OCI-LY1 (cell line): ENCODE measurements around the gene SLC4A5.

Experiments
- H2AFZ ChIP-seq: fragments of 200-600 bp; sonication (generic), shearing (Covaris generic); 2 replicates; pipeline ENCODE4 v1.6.0; 2014; ENCODE audit warnings: antibody characterized with exemption, mild to moderate bottlenecking, low read length
- H3F3A ChIP-seq: fragments of 200-600 bp; sonication (generic), shearing (Covaris generic); 2 replicates; pipeline ENCODE4 v1.6.0; 2014; ENCODE audit warnings: mild to moderate bottlenecking, antibody characterized with exemption, low read length, moderate library complexity; ENCODE audit not compliant: insufficient read depth
- H3K27ac ChIP-seq: fragments of 200-600 bp; sonication (generic); 2 replicates; pipeline ENCODE4 v1.5.1; 2014; ENCODE audit warnings: low read length, mixed run types, mild to moderate bottlenecking, low read depth; ENCODE audit not compliant: poor library complexity, severe bottlenecking
- H3K27me3 ChIP-seq: fragments of 200-600 bp; sonication (generic); 2 replicates; pipeline ENCODE4 v1.6.0; 2014; ENCODE audit warnings: antibody characterized with exemption, mild to moderate bottlenecking, low read length, moderate library complexity; ENCODE audit not compliant: insufficient read depth
- H3K36me3 ChIP-seq: fragments of 200-600 bp; sonication (generic); 2 replicates; pipeline ENCODE4 v1.6.1; 2014; ENCODE audit warnings: mild to moderate bottlenecking, antibody characterized with exemption, low read length, moderate library complexity, mixed read lengths; ENCODE audit not compliant: insufficient read depth
- H3K4me1 ChIP-seq: fragments of 200-600 bp; sonication (generic); 2 replicates; pipeline ENCODE4 v1.5.1; 2014; ENCODE audit warnings: mild to moderate bottlenecking, low read length, moderate library complexity; ENCODE audit not compliant: insufficient read depth, severe bottlenecking
- H3K4me2 ChIP-seq: fragments of 200-600 bp; sonication (generic), shearing (Covaris generic); 2 replicates; pipeline ENCODE4 v1.6.1; 2014; ENCODE audit warnings: low read length
- H3K4me3 ChIP-seq: fragments of 200-600 bp; sonication (generic); 2 replicates; pipeline ENCODE4 v1.5.1; 2014; ENCODE audit warnings: low read length, low read depth, mild to moderate bottlenecking, mixed read lengths; ENCODE audit not compliant: poor library complexity, severe bottlenecking
- H3K79me2 ChIP-seq: fragments of 200-600 bp; shearing (Covaris generic); 2 replicates; pipeline ENCODE4 v1.6.1; 2016; ENCODE audit warnings: mixed run types, low read length, mixed read lengths; ENCODE audit not compliant: insufficient read depth
- H3K9ac ChIP-seq: fragments of 200-600 bp; sonication (generic), shearing (Covaris generic); 2 replicates; pipeline ENCODE4 v1.6.1; 2014; ENCODE audit warnings: mild to moderate bottlenecking, low read length, mixed read lengths
- H3K9me2 ChIP-seq: fragments of 200-600 bp; sonication (generic), shearing (Covaris generic); 2 replicates; pipeline ENCODE4 v1.6.1; 2014; ENCODE audit warnings: low read depth, mild to moderate bottlenecking, low read length, mixed read lengths
- H3K9me3 ChIP-seq: fragments of 200-600 bp; shearing (Covaris generic); 2 replicates; pipeline ENCODE4 v1.6.1; 2014; ENCODE audit warnings: low read length, mixed read lengths
- H4K20me1 ChIP-seq: fragments of 200-600 bp; sonication (generic), shearing (Covaris generic); 2 replicates; pipeline ENCODE4 v1.6.0; 2016; ENCODE audit warnings: mild to moderate bottlenecking, low read length; ENCODE audit not compliant: insufficient read depth
- EZH2 ChIP-seq: fragments of 200-600 bp; sonication (generic), shearing (Covaris generic); IDR thresholded peaks from 2 replicates; pipeline ENCODE4 v1.8.0; 2017; ENCODE audit warnings: borderline replicate concordance, mixed run types, mild to moderate bottlenecking, antibody characterized with exemption, low read length, moderate library complexity, mixed read lengths
- TF ChIP-seq, protein P1 (sequence below): fragments of 200-600 bp; sonication (generic), shearing (Covaris generic); IDR thresholded peaks from 2 replicates; pipeline ENCODE4 v1.5.1; 2017; ENCODE audit warnings: mild to moderate bottlenecking, antibody characterized with exemption, low read length, moderate library complexity, mixed read lengths

SLC4A5 gene

DNA sequence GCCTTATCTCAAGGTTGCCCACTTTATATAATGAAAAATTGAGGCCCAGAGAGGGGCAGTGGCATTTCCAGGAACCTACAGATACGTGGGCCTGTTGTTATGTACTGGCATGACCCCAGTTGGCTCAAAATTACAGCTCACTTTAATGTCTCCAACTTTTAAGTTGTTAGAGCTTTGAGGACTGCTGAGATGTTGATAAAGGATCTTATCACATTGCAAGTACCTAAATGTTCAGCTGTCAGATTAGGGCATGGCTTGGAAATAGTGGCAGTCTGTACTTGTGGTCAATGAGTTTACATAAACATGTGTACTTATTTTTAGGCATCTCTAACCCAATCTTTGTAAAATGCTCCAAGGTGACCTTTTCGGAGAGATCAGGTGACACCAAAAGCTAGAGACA, 14.6 kb downstream of the SLC4A5 start:
- H3K9me2 ChIP-seq, result no peaks in the 10 kb centered on the region
- no peaks in the 10 kb centered on the region for H3F3A ChIP-seq
- no peaks in the 10 kb centered on the region for H3K27me3 ChIP-seq
- no peak overlapping the region for H3K9ac ChIP-seq
- no peak overlapping the region for H2AFZ ChIP-seq
- no peaks in the 10 kb centered on the region for H3K79me2 ChIP-seq
- H4K20me1 ChIP-seq, result no peaks in the 10 kb centered on the region
- H3K36me3 ChIP-seq, result no peaks in the 10 kb centered on the region
- no peak overlapping the region for H3K4me3 ChIP-seq
- no peak overlapping the region for H3K27ac ChIP-seq
- no peaks in the 10 kb centered on the region for H3K4me1 ChIP-seq
- no peak overlapping the region for H3K4me2 ChIP-seq
- H3K9me3 ChIP-seq, result no peaks in the 10 kb centered on the region
- no peak for TF ChIP-seq EZH2
- TF ChIP-seq, protein P1, sequence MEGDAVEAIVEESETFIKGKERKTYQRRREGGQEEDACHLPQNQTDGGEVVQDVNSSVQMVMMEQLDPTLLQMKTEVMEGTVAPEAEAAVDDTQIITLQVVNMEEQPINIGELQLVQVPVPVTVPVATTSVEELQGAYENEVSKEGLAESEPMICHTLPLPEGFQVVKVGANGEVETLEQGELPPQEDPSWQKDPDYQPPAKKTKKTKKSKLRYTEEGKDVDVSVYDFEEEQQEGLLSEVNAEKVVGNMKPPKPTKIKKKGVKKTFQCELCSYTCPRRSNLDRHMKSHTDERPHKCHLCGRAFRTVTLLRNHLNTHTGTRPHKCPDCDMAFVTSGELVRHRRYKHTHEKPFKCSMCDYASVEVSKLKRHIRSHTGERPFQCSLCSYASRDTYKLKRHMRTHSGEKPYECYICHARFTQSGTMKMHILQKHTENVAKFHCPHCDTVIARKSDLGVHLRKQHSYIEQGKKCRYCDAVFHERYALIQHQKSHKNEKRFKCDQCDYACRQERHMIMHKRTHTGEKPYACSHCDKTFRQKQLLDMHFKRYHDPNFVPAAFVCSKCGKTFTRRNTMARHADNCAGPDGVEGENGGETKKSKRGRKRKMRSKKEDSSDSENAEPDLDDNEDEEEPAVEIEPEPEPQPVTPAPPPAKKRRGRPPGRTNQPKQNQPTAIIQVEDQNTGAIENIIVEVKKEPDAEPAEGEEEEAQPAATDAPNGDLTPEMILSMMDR, result no peak

DNA sequence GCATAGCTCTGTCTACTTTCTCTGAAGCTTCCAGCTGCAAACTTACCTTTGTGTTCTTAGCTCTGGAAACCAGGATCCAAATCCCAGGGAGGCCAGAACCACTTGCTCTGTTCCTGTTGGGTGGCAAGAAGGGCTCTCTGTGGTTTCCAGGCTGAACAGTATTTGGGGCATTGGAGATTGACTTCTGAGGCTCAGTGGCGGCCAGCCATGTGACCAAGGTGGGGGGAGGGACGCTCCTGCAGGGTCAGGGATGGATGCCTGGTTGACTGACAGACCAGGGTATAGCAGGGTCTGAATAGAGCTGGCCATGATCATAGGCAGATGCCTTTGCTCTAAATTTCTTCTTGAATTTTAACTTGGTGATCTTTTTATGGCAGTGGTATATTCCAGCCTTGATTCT, 15.1 kb downstream of the SLC4A5 start:
- Histone ChIP-seq H3K27ac (no peak overlapping the region), H3F3A (no peaks in the 10 kb centered on the region), H3K27me3 (no peaks in the 10 kb centered on the region), H3K4me1 (no peaks in the 10 kb centered on the region), H3K4me3 (no peak overlapping the region), H3K9me2 (no peaks in the 10 kb centered on the region), H3K9ac (no peak overlapping the region), H3K4me2 (no peak overlapping the region), H4K20me1 (no peaks in the 10 kb centered on the region), H3K79me2 (no peaks in the 10 kb centered on the region), H2AFZ (no peak overlapping the region), H3K36me3 (no peaks in the 10 kb centered on the region), H3K9me3 (no peaks in the 10 kb centered on the region)
- TF ChIP-seq, protein P1, result no peak
- TF ChIP-seq EZH2, result no peak

DNA sequence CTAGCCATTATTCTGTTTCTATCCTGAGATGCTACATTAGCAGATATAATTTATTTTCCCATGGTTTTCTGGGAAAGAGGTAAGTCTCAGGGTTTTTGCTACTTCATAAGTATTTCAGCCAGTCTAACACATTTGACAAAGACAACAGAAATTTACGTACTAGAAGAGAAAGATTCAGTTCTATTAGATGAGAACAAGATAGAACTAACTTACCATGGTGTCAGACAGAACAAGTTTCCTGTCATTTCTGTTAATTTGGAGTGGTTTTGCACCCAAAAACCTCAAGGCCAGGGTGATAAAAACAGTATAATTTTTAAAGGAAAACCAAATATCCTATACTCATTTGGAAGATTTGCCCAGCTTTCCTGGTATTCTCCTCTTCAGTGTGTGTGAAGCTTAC, 15.6 kb downstream of the SLC4A5 start:
- H2AFZ ChIP-seq, result no peak overlapping the region
- no peaks in the 10 kb centered on the region for H3K36me3 ChIP-seq
- H3K27me3 ChIP-seq, result no peaks in the 10 kb centered on the region
- no peaks in the 10 kb centered on the region for H3F3A ChIP-seq
- no peaks in the 10 kb centered on the region for H4K20me1 ChIP-seq
- no peaks in the 10 kb centered on the region for H3K4me1 ChIP-seq
- H3K79me2 ChIP-seq, result no peaks in the 10 kb centered on the region
- TF ChIP-seq EZH2, result no peak
- TF ChIP-seq, protein P1, result no peak
- no peaks in the 10 kb centered on the region for H3K9me3 ChIP-seq
- H3K9ac ChIP-seq, result no peak overlapping the region
- no peak overlapping the region for H3K4me2 ChIP-seq
- no peak overlapping the region for H3K4me3 ChIP-seq
- no peak overlapping the region for H3K27ac ChIP-seq
- H3K9me2 ChIP-seq, result no peaks in the 10 kb centered on the region
